Stimulated activated CD4-positive, alpha-beta T cell treated with anti-CD3 and anti-CD28 coated beads, Interleukin-1b, Interleukin-23, amount 100 ng/mL, for 48 hours (primary cell): ENCODE results near the gene RYR1.

Experiments used
- DNase-seq: peaks from one replicate; pipeline ENCODE4 v3.0.0-alpha.2; 2020

Gene RYR1

GRCh38 chr19:38429055-38429810, 4.3 kb upstream of the RYR1 start:
- peak; percentile 66 for DNase-seq

GRCh38 chr19:38429811-38430156, 3.7 kb upstream of the RYR1 start:
- no peak for DNase-seq

- DNase-seq: no peak
These were observed 2.6 kb upstream of the RYR1 start for GRCh38 chr19:38430931-38431330.

DNA sequence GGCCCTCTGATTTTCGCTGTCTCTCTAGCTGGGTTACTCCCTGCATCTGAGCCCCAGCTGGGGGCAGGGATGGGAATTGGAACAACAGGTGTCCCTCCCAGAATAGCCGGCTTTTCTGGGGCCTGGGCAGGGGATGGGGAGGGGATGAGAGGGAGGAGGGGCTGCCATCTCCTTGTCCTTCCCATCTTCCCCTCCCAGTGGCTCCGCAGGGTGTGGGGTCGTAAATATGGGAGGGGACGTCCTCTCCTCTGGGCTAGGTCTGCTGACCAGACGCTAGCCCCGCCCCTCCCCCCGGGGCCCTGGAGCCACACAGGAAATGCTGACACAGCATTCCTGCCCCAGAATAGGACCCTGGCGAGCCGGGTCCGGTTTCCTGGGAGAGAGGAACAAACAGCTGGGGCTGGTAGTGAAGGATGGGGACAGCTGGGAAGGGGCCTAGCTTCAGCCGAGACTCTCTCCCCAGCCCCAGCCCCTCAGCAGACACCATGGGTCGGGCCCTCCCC, 1.1 kb downstream of the RYR1 start:
- no peak for DNase-seq

GRCh38 chr19:38437295-38437694, 3.8 kb downstream of the RYR1 start:
- no peak for DNase-seq

DNA sequence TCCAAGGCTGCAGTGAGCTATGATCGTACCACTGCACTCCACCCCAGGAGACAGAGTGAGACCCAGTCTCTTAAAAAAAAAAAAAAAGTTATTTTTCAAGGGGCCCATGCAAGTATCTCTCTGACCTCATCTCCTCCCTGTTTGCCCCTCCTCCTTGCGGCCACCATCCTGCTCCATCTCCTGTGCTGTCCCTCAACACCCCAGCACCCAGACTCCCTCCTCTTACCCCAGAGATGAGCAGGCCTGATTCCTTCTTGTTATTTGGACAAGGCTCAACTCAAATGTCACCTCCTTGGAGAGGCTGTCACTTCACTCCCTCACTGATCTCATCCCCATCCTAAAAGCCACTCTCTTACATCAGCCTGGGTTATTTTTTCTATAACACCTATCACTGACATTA, 4.4 kb downstream of the RYR1 start:
- no peak for DNase-seq

- DNase-seq: no peak
These were observed 7.1 kb downstream of the RYR1 start for GRCh38 chr19:38440592-38440991.

- no peak for DNase-seq
These were observed 8.3 kb downstream of the RYR1 start for GRCh38 chr19:38441657-38442348.

GRCh38 chr19:38442736-38443135, 9.2 kb downstream of the RYR1 start:
- DNase-seq: no peak

GRCh38 chr19:38443458-38443999, 10.0 kb downstream of the RYR1 start:
- DNase-seq: no peak

GRCh38 chr19:38444026-38444425, 10.5 kb downstream of the RYR1 start:
- no peak for DNase-seq

- no peak for DNase-seq
These were observed 11.9 kb downstream of the RYR1 start for GRCh38 chr19:38445362-38445761.

DNA sequence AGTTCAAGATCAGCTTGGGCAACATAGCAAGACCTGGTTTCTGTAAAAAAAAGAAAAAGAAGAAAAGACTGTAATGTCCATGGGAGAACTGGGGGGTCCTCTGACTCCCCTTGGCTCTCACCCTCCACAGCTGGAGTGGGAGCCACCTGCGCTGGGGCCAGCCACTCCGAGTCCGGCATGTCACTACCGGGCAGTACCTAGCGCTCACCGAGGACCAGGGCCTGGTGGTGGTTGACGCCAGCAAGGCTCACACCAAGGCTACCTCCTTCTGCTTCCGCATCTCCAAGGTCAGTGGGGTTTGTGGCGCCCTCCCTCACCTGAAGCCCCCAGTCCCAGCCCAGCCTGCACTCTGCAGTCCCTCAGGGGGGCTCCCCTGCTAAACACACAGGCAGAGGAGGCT, 14.7 kb downstream of the RYR1 start:
- DNase-seq: no peak

- no peak for DNase-seq
These were observed 16.0 kb downstream of the RYR1 start for GRCh38 chr19:38449518-38449917.

DNA sequence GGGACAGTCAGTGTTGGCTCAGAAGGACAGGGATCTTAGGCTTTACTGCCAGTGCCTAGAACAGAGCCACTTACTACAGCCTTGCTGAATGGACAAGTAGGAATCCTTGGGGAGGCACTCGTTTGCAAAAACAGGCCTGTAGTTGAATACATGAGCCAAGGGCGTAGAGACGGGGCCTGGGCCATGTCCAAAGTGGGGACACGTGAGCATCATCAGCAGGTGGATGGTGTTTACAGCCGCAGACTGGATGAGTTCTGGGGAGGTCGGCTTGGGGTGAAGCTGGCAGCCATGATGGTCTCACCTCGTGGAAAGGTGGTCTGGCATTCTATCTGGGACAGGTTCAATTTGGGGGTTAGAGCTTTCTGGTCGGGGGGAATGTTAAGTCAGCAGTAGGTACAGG, 17.5 kb downstream of the RYR1 start:
- no peak for DNase-seq

- DNase-seq: no peak
These were observed 18.1 kb downstream of the RYR1 start for GRCh38 chr19:38451629-38452028.

- DNase-seq: peak; percentile 50
These were observed 19.2 kb downstream of the RYR1 start for GRCh38 chr19:38452430-38453366.

GRCh38 chr19:38453596-38453995, 20.1 kb downstream of the RYR1 start:
- DNase-seq: no peak

DNA sequence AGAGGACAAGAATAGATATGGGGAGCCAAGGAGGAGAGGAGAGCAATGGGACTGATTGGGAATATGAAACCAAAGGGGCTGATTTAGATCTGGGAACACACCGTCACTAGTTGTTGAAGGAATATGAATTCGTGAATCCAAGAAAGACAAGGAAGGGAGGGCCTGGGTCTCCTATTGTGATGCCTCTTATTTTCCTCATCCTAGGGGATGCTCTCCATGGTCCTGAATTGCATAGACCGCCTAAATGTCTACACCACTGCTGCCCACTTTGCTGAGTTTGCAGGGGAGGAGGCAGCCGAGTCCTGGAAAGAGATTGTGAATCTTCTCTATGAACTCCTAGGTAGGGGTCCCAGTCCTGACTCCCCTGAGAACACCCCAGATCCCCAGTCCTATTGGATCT, 21.5 kb downstream of the RYR1 start:
- no peak for DNase-seq

DNA sequence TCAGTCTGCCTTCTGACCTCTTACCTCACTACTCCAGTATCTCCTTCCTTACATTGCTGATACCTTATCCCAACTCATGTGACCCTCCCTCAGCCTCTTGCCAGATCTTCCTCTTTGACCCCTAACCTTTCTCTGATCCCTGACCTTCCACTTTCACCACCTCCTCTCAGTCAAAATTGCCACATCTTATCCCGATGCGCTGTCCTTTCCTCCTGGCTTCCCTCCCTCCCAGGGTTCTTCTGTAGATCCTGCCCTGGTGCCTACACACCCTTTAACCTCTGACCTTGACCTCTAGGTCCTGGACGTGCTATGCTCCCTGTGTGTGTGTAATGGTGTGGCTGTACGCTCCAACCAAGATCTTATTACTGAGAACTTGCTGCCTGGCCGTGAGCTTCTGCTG, 23.7 kb downstream of the RYR1 start:
- DNase-seq: no peak

GRCh38 chr19:38457690-38458405, 24.4 kb downstream of the RYR1 start:
- DNase-seq: no peak

- no peak for DNase-seq
These were observed 25.5 kb downstream of the RYR1 start for GRCh38 chr19:38458991-38459390.
